Colonic mucosa (tissue), 4 donors: ENCODE measurements around the gene SLC22A16. TPM values are rescaled to one million over a fixed set of nuclear protein-coding genes. Genes with fewer than 3 reads are reported as not detected.

Experiments used
- DNase-seq: peaks from one replicate; pipeline ENCODE4 v3.0.0-alpha.2; 2020
- H3K27ac ChIP-seq: fragments of 200-600 bp; one replicate; pipeline ENCODE4 v1.8.0; 2021
- H3K27me3 ChIP-seq: fragments of 200-600 bp; one replicate; pipeline ENCODE4 v1.8.0; 2021
- H3K36me3 ChIP-seq: fragments of 200-600 bp; one replicate; pipeline ENCODE4 v1.8.0; 2021
- H3K4me1 ChIP-seq: fragments of 200-600 bp; one replicate; pipeline ENCODE4 v1.8.0; 2021; ENCODE audit warnings: mild to moderate bottlenecking
- H3K4me3 ChIP-seq: fragments of 200-600 bp; one replicate; pipeline ENCODE4 v1.8.0; 2021
- H3K9ac ChIP-seq, 2 donors: one replicate each; pipeline ENCODE4 v1.7.0; 2013; ENCODE audit warnings: control low read depth in 2 of 2, low read depth in 2 of 2, low read length in 2 of 2
- H3K9me3 ChIP-seq: fragments of 200-600 bp; one replicate; pipeline ENCODE4 v1.8.0; 2021
- CTCF ChIP-seq: fragments of 200-600 bp; IDR thresholded peaks from one replicate; pipeline ENCODE4 v1.8.0; 2022; ENCODE audit warnings: antibody characterized with exemption, mild to moderate bottlenecking
- intact Hi-C: fragments of 100-400 bp; cut with DNase I; formaldehyde crosslinking; loops from one replicate; pipeline ENCODE4 v1.14.1; 2022
- total RNA-seq, 2 donors: library from RNA; stranded (reverse); fragmentation: NEBNext Ultra II Directional in 1 of 2; extraction: Animal tissue kit (Norgen Biotek cat#: 25700) in 1 of 2; gene quantifications; one replicate each; pipeline ENCODE4 v1.2.1, GENCODE V29; 2021
- donor health status: healthy.
- donor health status: DM: no; HTN: no; CAD: no.
- donor health status: DM: no; HTN: no; CAD: no.

Gene SLC22A16
- total RNA-seq, 2 donors from 2014 or later, result 1.1 TPM; not detected in 1

- Histone ChIP-seq H3K27me3 (no peaks in the 10 kb centered on the region), H3K4me1 (no peaks in the 10 kb centered on the region), H3K9ac (no peak overlapping the region), H3K27ac (no peak overlapping the region), H3K36me3 (no peaks in the 10 kb centered on the region), H3K9me3 (no peaks in the 10 kb centered on the region), H3K4me3 (no peak overlapping the region)
- TF ChIP-seq CTCF, result no peak
- intact Hi-C loops, result no loop called here
- no peak for DNase-seq
Measured at GRCh38 chr6:110468731-110469130, 7.7 kb downstream of the SLC22A16 start.

GRCh38 chr6:110467566-110468140, 8.8 kb downstream of the SLC22A16 start:
- no peak overlapping the region for H3K4me3 ChIP-seq
- intact Hi-C loops, result no loop called here
- no peaks in the 10 kb centered on the region for H3K27me3 ChIP-seq
- H3K9ac ChIP-seq, result no peak overlapping the region
- no peak for DNase-seq
- no peak overlapping the region for H3K27ac ChIP-seq
- H3K9me3 ChIP-seq, result no peaks in the 10 kb centered on the region
- H3K36me3 ChIP-seq, result no peaks in the 10 kb centered on the region
- no peak for TF ChIP-seq CTCF
- no peaks in the 10 kb centered on the region for H3K4me1 ChIP-seq

GRCh38 chr6:110462884-110463481, 13.4 kb downstream of the SLC22A16 start:
- no peak for TF ChIP-seq CTCF

GRCh38 chr6:110461376-110461775, 15.0 kb downstream of the SLC22A16 start:
- H3K4me3 ChIP-seq, result no peak overlapping the region
- no peak overlapping the region for H3K27ac ChIP-seq
- TF ChIP-seq CTCF, result no peak
- no peak for DNase-seq
- H3K9me3 ChIP-seq, result no peaks in the 10 kb centered on the region
- no peaks in the 10 kb centered on the region for H3K4me1 ChIP-seq
- H3K9ac ChIP-seq, result no peak overlapping the region
- H3K27me3 ChIP-seq, result no peaks in the 10 kb centered on the region
- intact Hi-C loops, result no loop called here
- H3K36me3 ChIP-seq, result no peaks in the 10 kb centered on the region

More at GRCh38 chr6:110462884-110463481, 13.4 kb downstream of the SLC22A16 start:
- Histone ChIP-seq H3K9me3 (no peaks in the 10 kb centered on the region), H3K4me3 (no peak overlapping the region), H3K4me1 (no peaks in the 10 kb centered on the region), H3K27me3 (no peaks in the 10 kb centered on the region), H3K27ac (no peak overlapping the region), H3K36me3 (no peaks in the 10 kb centered on the region), H3K9ac (no peak overlapping the region)
- DNase-seq, result no peak
- intact Hi-C loops, result no loop called here

- Histone ChIP-seq H3K4me3 (no peak overlapping the region), H3K9ac (no peak overlapping the region), H3K27me3 (no peaks in the 10 kb centered on the region), H3K27ac (no peak overlapping the region), H3K9me3 (no peaks in the 10 kb centered on the region), H3K4me1 (no peaks in the 10 kb centered on the region), H3K36me3 (no peaks in the 10 kb centered on the region)
- no peak for DNase-seq
- intact Hi-C loops, result no loop called here
- no peak for TF ChIP-seq CTCF
Measured at GRCh38 chr6:110459137-110459536, 17.3 kb downstream of the SLC22A16 start.
